Sigmoid colon (tissue), 4 donors: Measurements from ENCODE around the gene BMX.

Source experiments
- CTCF ChIP-seq, 4 experiments: fragments of 450-650 bp in 3 of 4; fragments of 200-600 bp in 1 of 4; IDR thresholded peaks; one replicate each; pipeline ENCODE4 v1.5.1; 2016 to 2019; ENCODE audit warnings: antibody characterized with exemption in 4 of 4, mild to moderate bottlenecking in 3 of 4, moderate library complexity in 2 of 4
- POLR2A ChIP-seq, 2 donors: fragments of 450-650 bp; IDR thresholded peaks; one replicate each; pipeline ENCODE4 v1.6.1; 2016; ENCODE audit warnings: antibody characterized with exemption in 2 of 2, mild to moderate bottlenecking in 2 of 2, moderate library complexity in 2 of 2
- POLR2AphosphoS5 ChIP-seq, 4 donors: sonication (generic); formaldehyde crosslinking; IDR thresholded peaks; one replicate each; pipeline ENCODE4 v1.6.1; 2017; ENCODE audit warnings: antibody characterized with exemption in 4 of 4

- no peak for TF ChIP-seq CTCF (IDR thresholded peaks at IDR 0.05)
- TF ChIP-seq POLR2A (IDR thresholded peaks at IDR 0.05) = no peak
- TF ChIP-seq POLR2AphosphoS5 (IDR thresholded peaks at IDR 0.05) = no peak
Observed at GRCh38 chrX:15602761-15603160, 102.2 kb downstream of the BMX start.
